Measurements from ENCODE around the gene BCKDK. TPM values are rescaled to one million over a fixed set of nuclear protein-coding genes. Genes with fewer than 3 reads are reported as not detected.

Gene BCKDK
- total RNA-seq, 1 donor, result 39.5 TPM

DNA sequence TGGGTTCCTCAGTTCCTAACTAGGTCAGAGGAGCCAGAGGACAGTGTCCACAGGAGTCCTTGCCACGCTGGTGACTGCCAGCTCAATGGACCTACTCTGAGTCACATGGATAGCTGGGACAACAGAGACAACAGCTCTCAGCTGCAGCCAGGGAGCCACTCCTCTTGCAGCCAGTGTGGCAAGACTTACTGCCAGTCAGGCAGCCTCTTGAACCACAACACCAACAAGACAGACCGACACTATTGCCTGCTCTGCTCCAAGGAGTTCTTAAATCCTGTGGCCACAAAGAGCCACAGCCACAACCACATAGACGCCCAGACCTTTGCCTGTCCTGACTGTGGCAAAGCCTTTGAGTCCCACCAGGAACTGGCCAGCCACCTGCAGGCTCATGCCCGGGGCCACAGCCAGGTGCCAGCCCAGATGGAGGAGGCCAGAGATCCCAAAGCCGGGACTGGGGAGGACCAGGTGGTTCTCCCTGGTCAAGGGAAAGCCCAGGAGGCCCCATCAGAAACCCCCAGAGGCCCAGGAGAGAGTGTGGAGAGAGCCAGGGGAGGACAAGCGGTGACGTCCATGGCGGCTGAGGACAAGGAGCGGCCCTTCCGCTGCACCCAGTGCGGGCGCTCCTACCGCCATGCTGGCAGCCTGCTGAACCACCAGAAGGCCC, 27.3 kb upstream of the BCKDK start:
- TF ChIP-seq, protein P1, sequence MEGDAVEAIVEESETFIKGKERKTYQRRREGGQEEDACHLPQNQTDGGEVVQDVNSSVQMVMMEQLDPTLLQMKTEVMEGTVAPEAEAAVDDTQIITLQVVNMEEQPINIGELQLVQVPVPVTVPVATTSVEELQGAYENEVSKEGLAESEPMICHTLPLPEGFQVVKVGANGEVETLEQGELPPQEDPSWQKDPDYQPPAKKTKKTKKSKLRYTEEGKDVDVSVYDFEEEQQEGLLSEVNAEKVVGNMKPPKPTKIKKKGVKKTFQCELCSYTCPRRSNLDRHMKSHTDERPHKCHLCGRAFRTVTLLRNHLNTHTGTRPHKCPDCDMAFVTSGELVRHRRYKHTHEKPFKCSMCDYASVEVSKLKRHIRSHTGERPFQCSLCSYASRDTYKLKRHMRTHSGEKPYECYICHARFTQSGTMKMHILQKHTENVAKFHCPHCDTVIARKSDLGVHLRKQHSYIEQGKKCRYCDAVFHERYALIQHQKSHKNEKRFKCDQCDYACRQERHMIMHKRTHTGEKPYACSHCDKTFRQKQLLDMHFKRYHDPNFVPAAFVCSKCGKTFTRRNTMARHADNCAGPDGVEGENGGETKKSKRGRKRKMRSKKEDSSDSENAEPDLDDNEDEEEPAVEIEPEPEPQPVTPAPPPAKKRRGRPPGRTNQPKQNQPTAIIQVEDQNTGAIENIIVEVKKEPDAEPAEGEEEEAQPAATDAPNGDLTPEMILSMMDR (IDR thresholded peaks at IDR 0.05; ENCODE audit: insufficient read depth, low read length), result no peak
- no peak overlapping the region for H3K4me3 ChIP-seq (ENCODE audit: low read depth, low read length)
- no peak for DNase-seq (ENCODE audit: low read depth)

DNA sequence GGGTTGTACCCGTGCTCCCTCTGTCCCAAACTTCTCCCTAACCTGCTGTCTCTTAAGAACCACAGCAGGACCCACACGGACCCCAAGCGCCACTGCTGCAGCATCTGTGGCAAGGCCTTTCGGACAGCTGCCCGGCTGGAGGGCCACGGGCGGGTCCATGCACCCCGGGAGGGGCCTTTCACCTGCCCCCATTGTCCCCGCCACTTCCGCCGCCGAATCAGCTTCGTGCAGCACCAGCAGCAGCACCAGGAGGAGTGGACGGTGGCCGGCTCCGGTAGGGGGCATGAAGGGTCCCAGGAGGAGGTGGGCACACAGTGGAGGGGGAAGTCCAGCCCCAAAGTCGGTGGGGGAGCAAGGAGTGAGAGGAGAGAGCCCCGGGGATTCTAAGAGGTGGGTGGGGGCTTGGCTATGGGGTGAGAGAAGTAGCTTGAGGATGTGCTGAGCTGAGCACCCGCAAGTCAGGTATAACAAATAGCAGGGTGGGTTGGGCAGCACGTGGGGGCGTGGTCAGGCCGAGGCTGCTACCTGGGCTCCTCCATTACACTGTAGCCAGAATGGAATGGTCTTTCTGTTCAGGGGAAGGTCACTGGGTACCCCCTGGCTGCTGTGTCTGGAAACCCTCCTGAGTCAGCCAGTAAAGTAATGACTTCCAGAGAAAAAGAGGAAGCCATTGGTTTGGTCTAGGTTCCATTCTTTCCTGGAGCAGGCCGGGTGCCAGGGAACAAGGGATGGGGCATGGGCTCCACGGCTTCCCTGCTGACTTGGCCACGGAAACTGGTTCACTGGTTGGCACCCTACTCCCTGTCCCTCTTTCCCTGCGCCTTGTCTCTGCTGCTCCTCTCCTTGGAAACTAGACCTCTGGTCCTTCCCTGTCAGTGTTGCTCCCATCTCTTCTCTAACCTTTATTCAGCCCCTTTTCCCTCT, 26.5 kb upstream of the BCKDK start:
- DNase-seq (ENCODE audit: low read depth), result no peak
- no peak overlapping the region for H3K4me3 ChIP-seq (ENCODE audit: low read depth, low read length)
- TF ChIP-seq, protein P1 (IDR thresholded peaks at IDR 0.05; ENCODE audit: insufficient read depth, low read length), result no peak

DNA sequence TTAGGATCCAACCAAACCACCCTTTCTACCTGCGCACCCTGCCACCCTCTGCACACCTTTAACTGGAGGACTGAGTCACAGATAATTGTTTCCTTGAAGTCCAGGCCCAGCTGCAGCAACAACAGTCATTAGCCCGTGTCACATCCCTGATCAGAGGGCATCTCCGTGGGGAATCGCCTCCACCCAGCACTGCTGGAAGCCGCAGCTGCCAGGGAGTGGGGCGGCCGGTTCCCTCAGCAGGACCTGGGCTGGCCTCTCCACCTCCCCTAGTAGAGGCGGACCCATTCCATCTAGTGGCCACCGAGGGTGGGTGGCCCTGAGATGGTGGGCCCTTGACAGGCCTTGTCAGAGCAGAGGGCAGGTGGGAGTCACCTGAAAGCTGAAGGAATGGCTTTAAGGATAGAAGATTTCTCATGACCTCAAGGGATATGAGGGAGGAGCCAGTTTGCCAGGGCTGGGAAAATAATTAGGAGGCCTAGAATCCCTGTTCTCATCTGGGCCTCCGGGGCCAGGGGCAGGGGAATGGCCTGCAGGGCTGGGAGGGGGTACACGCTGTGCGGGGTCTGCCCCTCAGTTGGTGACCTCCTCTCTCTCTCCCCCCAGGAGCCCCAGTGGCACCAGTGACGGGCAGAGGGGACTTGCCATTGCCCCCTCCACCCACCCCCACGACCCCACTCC, 25.7 kb upstream of the BCKDK start:
- TF ChIP-seq, protein P1 (IDR thresholded peaks at IDR 0.05; ENCODE audit: insufficient read depth, low read length), result no peak
- no peak for DNase-seq (ENCODE audit: low read depth)
- H3K4me3 ChIP-seq (ENCODE audit: low read depth, low read length), result no peak overlapping the region

- TF ChIP-seq, protein P1 (IDR thresholded peaks at IDR 0.05; ENCODE audit: insufficient read depth, low read length), result no peak
- no peak overlapping the region for H3K4me3 ChIP-seq (ENCODE audit: low read depth, low read length)
- DNase-seq (ENCODE audit: low read depth), result no peak
Measured at GRCh38 chr16:31083081-31083480, 25.1 kb upstream of the BCKDK start.

DNA sequence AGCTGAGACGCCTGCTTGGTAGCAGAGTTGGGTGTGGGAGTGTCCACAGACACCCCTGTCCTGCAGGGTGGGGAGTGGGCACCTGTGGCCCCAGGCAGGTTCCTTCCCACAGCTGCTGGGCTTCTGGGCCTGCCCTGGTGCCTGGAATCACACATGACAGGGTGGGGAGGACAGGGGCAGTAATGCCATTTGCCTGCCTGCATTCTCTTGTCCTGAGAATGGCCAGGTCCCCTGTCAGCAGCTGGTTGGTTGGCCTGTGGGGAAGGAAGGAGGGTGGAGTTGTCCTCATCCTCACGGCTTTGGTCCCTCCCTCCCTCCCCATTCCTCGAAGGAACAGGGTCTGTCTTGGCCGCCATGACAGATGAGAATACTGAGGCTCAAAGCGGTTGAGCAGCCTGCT, 24.6 kb upstream of the BCKDK start:
- no peak overlapping the region for H3K4me3 ChIP-seq (ENCODE audit: low read depth, low read length)
- no peak for DNase-seq (ENCODE audit: low read depth)
- TF ChIP-seq, protein P1 (IDR thresholded peaks at IDR 0.05; ENCODE audit: insufficient read depth, low read length), result no peak

DNA sequence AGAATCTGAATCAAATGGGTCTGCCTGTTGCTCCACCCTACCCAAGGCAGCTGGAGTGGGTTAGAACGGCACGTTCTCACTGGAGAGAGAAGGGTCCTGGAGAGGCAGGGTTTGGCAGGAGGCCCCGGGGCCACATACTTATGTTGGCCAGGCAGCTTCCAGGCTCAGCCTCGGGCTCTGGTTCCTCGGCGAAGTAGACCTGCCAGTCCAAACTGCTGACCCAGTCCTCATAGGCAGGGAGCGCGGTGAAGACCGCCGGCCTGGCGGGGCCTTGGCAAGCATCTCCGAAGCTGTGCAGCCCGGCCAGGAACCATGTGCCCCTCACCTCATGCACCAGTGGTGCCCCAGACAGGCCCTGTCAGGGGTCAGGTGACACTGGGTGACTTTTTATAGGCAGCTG, 24.2 kb upstream of the BCKDK start:
- TF ChIP-seq, protein P1 (IDR thresholded peaks at IDR 0.05; ENCODE audit: insufficient read depth, low read length), result no peak
- DNase-seq (ENCODE audit: low read depth), result no peak
- no peak overlapping the region for H3K4me3 ChIP-seq (ENCODE audit: low read depth, low read length)

Data from fibroblast of the aortic adventitia (primary cell).